ENCODE data around the gene VIPR2.

DNA sequence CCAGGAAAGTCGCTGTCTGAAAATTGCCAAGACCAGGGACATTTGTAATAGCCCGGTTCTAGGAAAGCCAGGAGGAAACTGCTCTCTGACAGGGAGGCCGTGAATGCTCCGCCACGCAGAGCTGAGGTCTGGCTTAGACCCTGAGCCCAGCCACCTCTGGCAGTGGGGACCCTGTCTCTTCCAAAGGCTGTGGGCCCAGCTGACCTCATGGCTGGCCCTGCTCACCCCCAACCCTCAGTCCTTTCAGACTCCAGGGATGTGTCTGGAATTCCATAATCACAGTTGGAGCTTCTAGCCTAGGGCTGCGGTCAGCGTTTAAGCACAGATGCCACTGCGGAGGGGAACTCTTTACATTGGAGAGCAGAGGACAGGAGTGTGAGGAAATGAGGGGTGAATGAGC lies 6.6 kb upstream of the VIPR2 start:
- TF ChIP-seq, protein P1, sequence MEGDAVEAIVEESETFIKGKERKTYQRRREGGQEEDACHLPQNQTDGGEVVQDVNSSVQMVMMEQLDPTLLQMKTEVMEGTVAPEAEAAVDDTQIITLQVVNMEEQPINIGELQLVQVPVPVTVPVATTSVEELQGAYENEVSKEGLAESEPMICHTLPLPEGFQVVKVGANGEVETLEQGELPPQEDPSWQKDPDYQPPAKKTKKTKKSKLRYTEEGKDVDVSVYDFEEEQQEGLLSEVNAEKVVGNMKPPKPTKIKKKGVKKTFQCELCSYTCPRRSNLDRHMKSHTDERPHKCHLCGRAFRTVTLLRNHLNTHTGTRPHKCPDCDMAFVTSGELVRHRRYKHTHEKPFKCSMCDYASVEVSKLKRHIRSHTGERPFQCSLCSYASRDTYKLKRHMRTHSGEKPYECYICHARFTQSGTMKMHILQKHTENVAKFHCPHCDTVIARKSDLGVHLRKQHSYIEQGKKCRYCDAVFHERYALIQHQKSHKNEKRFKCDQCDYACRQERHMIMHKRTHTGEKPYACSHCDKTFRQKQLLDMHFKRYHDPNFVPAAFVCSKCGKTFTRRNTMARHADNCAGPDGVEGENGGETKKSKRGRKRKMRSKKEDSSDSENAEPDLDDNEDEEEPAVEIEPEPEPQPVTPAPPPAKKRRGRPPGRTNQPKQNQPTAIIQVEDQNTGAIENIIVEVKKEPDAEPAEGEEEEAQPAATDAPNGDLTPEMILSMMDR (IDR thresholded peaks at IDR 0.05): no peak
- TF ChIP-seq POLR2A (IDR thresholded peaks at IDR 0.05) (no peak), EP300 (IDR thresholded peaks at IDR 0.05) (no peak)
